Uterus (tissue), 4 donors: Measurements from ENCODE around the gene MAB21L4. TPM values are rescaled to one million over a fixed set of nuclear protein-coding genes. Genes with fewer than 3 reads are reported as not detected.

ENCODE experiments used
- DNase-seq, 2 donors: peaks; one replicate each; pipeline ENCODE4 v3.0.0-alpha.2; 2019 to 2020
- H3K27ac ChIP-seq, 2 donors: fragments of 200-600 bp; sonication (generic); 1 replicate in 1 of 2; 2 replicates in 1 of 2; pipeline ENCODE4 v1.5.1; 2016 to 2018
- H3K27me3 ChIP-seq, 2 donors: fragments of 200-600 bp; sonication (generic); one replicate each; pipeline ENCODE4 v1.5.1; 2018 to 2019; ENCODE audit warnings: control low read depth in 1 of 2
- H3K36me3 ChIP-seq, 2 donors: fragments of 200-600 bp; sonication (generic); one replicate each; pipeline ENCODE4 v1.5.1; 2019; ENCODE audit warnings: control low read depth in 1 of 2
- H3K4me1 ChIP-seq, 2 donors: fragments of 200-600 bp; sonication (generic); one replicate each; pipeline ENCODE4 v1.5.1; 2018 to 2019; ENCODE audit warnings: control low read depth in 1 of 2
- H3K4me3 ChIP-seq, 2 donors: fragments of 200-600 bp; sonication (generic); 1 replicate in 1 of 2; 2 replicates in 1 of 2; pipeline ENCODE4 v1.5.1; 2018 to 2019; ENCODE audit warnings: mild to moderate bottlenecking in 1 of 2
- H3K9me3 ChIP-seq, 2 donors: fragments of 200-600 bp; sonication (generic); one replicate each; pipeline ENCODE4 v1.5.1; 2019; ENCODE audit warnings: control low read depth in 1 of 2
- POLR2A ChIP-seq, 2 donors: fragments of 450-650 bp; IDR thresholded peaks; one replicate each; pipeline ENCODE4 v1.6.1; 2016; ENCODE audit warnings: antibody characterized with exemption in 2 of 2, mild to moderate bottlenecking in 1 of 2, moderate library complexity in 1 of 2
- intact Hi-C: fragments of 100-400 bp; cut with DNase I; formaldehyde crosslinking; loops from one replicate; pipeline ENCODE4 v1.15.1; 2023; ENCODE audit warnings: low total_unique reads
- total RNA-seq, 4 donors: library from RNA; depleted of rRNA in 3 of 4; stranded (reverse); fragments of >200 nt in 3 of 4; gene quantifications; one replicate each; pipeline versions ENCODE4 v1.1.0 to v1.2.4, GENCODE V29; 2014 to 2023
- TF ChIP-seq, protein P1 (sequence below), 4 experiments: fragments of 200-600 bp in 2 of 4; fragments of 450-650 bp in 2 of 4; sonication (generic) in 2 of 4; IDR thresholded peaks; one replicate each; pipeline ENCODE4 v1.5.1; 2016 to 2019; ENCODE audit warnings: antibody characterized with exemption in 4 of 4, mild to moderate bottlenecking in 2 of 4, moderate library complexity in 1 of 4
- donor health status: DM: yes; HTN: yes; CAD: no.

The MAB21L4 gene
- total RNA-seq, 4 donors from 2014 or later = 0.97 TPM; not detected in 3

DNA sequence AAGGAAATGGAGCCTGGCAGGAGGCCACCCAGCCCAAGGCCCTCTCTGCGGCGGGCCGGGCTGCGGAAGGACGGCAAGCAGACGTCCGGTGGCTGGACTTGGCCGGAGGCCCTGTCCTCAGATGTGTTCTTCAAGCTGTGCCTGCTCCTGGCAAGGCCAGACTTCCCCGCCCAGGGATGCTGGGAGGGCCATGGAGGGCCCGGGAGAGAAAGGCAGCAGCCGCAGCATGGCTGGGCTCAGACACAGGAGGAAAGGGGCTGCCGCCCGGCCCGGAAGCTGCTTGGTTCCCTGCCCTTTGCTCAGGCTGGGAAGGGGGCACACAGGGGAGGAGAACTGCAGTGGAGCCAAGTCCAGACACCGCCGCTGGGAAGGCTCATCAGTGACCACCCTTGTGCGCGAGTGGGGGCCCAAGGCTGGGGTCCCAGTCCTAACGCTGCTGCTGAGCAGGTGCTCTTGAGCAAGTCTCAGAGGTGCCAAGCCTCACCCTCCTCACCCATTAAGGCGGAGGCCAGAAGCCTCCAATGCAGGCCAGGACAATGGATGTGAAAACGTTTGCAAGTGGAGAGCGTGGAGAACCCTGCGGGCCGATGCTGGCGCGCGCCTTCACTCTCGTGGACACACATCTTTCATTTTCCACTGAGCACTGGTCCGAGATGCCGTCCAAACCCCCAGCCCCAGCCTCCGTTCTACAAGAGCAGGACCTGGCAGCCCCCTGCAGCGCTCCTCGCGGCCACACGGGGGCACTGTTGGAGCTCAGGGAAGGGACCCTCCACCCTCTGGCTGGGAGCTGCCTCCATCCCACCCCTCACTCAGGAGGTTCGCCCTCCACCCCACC lies 18.1 kb upstream of the MAB21L4 start:
- Histone ChIP-seq H3K27me3 (no peaks in the 10 kb centered on the region), H3K9me3 (no peaks in the 10 kb centered on the region), H3K4me1 (peaks cover 0 to 12% of the 10 kb centered on the region in 2 donors), H3K4me3 (no peak overlapping the region), H3K27ac (no peak overlapping the region), H3K36me3 (no peaks in the 10 kb centered on the region)
- TF ChIP-seq POLR2A (IDR thresholded peaks at IDR 0.05) = no peak
- TF ChIP-seq, protein P1, sequence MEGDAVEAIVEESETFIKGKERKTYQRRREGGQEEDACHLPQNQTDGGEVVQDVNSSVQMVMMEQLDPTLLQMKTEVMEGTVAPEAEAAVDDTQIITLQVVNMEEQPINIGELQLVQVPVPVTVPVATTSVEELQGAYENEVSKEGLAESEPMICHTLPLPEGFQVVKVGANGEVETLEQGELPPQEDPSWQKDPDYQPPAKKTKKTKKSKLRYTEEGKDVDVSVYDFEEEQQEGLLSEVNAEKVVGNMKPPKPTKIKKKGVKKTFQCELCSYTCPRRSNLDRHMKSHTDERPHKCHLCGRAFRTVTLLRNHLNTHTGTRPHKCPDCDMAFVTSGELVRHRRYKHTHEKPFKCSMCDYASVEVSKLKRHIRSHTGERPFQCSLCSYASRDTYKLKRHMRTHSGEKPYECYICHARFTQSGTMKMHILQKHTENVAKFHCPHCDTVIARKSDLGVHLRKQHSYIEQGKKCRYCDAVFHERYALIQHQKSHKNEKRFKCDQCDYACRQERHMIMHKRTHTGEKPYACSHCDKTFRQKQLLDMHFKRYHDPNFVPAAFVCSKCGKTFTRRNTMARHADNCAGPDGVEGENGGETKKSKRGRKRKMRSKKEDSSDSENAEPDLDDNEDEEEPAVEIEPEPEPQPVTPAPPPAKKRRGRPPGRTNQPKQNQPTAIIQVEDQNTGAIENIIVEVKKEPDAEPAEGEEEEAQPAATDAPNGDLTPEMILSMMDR (IDR thresholded peaks at IDR 0.05) = peak; percentile 84 to 94 (median 90)
- intact Hi-C loops = no loop called here
- peak; percentile 75 for DNase-seq

DNA sequence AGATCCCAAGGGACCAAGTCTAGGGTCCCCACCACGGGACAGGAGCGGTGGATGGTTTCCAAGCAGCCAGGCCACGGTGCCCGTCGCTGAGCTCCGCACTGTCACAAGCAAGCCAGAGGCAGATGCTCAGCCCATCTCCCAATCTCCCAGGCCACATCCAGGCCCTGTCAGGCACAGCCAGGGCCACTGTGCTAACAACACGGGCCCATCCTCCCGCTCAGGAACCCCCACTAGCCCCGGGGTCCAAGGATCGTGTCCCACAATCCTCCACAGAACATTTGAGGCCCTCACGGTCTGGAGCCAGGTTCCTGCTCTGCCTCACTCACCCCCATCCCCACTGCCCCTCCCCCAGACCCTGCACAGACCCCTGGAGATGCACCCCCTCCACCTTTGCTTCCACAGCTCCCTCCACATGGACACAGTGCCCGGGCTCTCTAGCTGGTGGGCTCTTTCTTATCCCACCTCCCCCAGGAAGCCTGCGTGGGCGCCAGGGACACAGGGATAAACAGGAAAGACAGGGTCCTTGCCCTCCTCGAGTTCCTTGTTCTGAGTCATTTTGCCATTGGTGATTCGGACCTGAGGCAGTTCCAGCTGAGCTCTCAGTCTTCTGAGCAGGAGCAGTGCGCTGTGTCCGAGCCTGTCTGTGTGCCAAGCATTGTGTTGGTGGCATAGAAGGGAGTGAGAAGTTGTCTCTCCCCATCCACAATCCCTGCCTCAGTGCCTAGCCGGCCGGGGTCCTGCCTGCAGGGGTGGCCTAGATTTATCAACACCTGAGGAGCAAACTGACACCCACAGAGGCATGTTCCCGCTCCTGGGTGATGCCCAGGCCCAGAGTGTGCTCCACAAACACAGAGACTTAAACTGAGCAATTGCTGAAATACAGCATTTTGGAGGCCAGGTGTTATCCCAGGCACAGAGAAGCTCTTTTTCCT lies 17.2 kb upstream of the MAB21L4 start:
- Histone ChIP-seq H3K27ac (no peak overlapping the region), H3K27me3 (no peaks in the 10 kb centered on the region)

DNA sequence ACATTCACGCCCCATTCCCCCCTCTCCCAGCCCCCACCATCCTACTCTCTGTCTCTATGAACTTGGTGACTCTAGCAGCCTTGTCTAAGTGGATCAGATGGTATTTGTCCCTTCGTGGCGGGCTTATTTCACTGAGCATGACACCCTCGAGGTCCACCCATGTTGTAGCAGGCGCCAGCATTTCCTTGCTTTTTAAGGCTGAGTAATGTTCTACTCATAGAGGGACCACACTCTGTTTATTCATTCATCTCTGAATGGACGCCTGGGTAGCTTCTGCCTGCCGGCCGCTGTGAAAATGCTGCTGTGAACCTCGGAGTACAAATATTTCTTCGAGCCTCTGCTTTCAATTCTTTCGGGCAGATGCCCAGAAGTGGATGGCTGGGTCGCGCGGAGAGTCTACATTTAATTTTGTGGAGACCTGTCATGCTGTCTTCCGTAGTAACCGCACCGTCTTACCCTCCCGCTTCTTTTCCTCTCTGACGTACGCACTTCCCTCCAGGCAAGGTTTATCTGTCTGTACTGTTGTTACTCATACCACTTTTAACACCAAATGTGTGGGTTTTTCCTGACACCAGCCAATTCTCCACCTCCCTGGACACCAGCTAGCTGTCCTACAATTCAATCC lies 15.8 kb upstream of the MAB21L4 start:
- no peak overlapping the region for H3K27ac ChIP-seq
- no peak overlapping the region for H3K4me3 ChIP-seq
- no peaks in the 10 kb centered on the region for H3K9me3 ChIP-seq
- TF ChIP-seq, protein P1 (IDR thresholded peaks at IDR 0.05) = no peak
- TF ChIP-seq POLR2A (IDR thresholded peaks at IDR 0.05) = no peak
- H3K27me3 ChIP-seq = no peaks in the 10 kb centered on the region
- peaks cover 0 to 12% of the 10 kb centered on the region in 2 donors for H3K4me1 ChIP-seq
- H3K36me3 ChIP-seq = no peaks in the 10 kb centered on the region
- no peak for DNase-seq
- intact Hi-C loops = no loop called here

More for the DNA sequence above, 17.2 kb upstream of the MAB21L4 start:
- Histone ChIP-seq H3K36me3 (no peaks in the 10 kb centered on the region), H3K9me3 (no peaks in the 10 kb centered on the region), H3K4me1 (peaks cover 0 to 12% of the 10 kb centered on the region in 2 donors), H3K4me3 (no peak overlapping the region)
- no peak for DNase-seq
- TF ChIP-seq, protein P1 (IDR thresholded peaks at IDR 0.05) = no peak
- TF ChIP-seq POLR2A (IDR thresholded peaks at IDR 0.05) = no peak
- intact Hi-C loops = no loop called here

- H3K9me3 ChIP-seq = no peaks in the 10 kb centered on the region
- DNase-seq = no peak
- TF ChIP-seq, protein P1 (IDR thresholded peaks at IDR 0.05) = no peak
- no peak for TF ChIP-seq POLR2A (IDR thresholded peaks at IDR 0.05)
- no peaks in the 10 kb centered on the region for H3K27me3 ChIP-seq
- H3K4me1 ChIP-seq = no peaks in the 10 kb centered on the region
- H3K4me3 ChIP-seq = no peak overlapping the region
- H3K27ac ChIP-seq = no peak overlapping the region
- intact Hi-C loops = no loop called here
- H3K36me3 ChIP-seq = no peaks in the 10 kb centered on the region
Observed at GRCh38 chr2:240909216-240909974, 13.4 kb upstream of the MAB21L4 start.
